SIG-M5 treated with dmso at 0.1 percent for 504 hours (cell line): ENCODE measurements around the gene SORCS3.

Experiments
- DNase-seq: peaks from one replicate; lab custom pipeline; 2025; ENCODE audit not compliant: unreplicated experiment; lab: John Stamatoyannopoulos, UW

The SORCS3 gene

DNA sequence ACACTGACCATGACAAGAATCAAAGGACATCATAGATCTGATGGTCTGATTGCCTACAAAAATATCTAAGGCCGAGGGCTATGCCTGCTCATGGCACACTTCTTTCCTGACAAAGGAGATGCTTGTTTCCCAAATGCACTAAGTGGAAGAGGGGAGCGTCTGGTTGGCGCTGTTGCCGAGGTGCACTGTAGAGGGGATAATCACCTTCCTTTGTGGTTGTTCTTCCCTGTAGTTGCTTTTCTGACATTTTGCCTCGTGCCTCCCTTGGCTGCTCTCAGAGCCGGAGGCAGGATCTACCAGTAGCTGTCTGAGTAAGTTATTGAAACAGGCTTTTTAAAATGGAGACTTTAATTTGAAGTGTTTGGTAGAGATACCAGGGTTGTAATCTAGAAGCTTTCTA is 352.0 kb downstream of the SORCS3 start:
- DNase-seq: no peak

DNA sequence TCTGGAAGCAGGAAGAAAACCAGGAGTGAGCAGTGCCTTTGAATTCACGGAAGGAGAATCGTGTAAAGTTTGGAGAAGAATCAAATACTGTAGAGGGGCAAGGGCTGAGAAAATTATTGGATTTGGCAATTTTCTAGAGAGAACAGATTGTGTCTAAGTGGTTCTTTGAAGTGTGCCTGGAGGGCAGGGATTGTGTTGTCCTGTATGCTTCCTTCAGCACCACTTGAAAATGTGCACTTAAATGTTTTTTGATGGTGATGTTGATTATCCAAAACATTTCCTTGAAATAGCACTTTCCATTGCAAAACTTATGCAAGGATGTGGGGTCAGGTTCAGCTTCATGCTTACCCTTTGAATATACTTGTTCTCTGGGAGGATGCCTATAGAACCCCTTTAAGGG is 360.2 kb downstream of the SORCS3 start:
- no peak for DNase-seq

DNA sequence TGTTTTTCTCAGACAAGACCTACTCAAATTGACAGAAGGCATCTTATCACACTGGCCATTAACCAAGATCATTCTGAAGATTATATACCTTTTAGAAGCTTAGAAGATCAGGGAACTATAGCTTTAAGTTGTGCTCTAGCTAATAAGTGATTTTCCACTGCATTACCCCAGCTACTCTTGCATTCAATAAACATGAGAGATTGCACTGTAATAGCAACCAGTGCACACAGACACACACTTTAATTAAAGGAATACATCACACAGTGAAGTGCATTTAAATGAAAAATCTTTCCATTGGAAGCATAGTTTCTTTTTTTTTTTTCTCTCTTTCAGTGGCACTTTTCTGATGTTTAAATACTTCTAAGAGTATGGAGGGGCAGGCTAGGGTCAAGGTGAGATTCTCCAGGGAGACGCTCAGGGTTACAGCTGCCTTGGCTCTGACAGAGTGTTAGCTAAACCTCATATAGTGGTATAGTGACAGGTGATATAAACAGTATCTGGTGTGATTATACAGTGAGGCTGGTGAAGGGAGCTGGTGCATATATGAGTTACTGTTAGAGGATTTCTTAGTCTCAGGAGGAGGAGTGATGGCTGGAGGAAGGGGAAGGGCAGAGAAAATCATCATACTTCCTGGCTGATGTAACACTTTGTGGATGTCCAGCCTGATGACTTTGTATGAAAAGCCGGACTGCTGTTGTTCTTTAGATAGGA is 369.5 kb downstream of the SORCS3 start:
- no peak for DNase-seq

DNA sequence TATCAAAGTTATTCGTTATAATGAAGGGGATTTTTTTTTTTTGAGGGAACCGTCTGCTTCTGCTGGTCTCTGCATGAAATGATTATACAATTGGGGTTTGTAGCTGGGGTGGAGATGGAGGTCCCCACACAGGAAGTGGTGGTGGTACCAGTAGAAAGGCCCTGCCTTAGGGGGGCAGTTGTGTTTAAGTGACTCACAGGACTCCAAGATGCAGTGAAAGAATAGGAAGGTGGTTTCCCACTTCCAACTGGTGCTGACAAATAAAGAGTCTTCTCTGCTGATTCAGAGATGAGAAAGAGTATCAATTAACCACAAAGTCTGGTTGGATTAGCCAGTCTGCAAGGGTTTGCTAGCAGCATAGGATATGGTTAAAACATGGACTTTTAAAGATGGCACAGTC is 376.0 kb downstream of the SORCS3 start:
- DNase-seq: no peak

DNA sequence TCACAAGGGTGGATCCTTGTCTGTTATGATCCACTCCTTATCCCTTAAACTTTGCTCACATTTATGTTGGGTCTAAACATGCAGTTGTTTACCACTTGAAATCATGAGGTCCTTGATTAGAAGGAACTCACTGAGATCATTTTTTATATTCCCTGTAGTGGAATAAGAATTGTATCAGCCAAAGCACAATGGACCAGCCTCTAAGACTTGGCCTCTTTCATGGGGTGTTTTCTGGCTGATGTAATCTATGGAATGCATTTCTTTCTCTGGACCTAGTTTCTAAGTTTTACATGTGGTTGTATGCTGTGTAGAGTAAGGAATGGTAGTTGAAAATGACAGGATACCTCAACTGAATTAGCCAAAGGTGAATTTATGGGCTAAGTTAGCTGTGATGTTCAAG is 376.6 kb downstream of the SORCS3 start:
- DNase-seq: no peak

DNA sequence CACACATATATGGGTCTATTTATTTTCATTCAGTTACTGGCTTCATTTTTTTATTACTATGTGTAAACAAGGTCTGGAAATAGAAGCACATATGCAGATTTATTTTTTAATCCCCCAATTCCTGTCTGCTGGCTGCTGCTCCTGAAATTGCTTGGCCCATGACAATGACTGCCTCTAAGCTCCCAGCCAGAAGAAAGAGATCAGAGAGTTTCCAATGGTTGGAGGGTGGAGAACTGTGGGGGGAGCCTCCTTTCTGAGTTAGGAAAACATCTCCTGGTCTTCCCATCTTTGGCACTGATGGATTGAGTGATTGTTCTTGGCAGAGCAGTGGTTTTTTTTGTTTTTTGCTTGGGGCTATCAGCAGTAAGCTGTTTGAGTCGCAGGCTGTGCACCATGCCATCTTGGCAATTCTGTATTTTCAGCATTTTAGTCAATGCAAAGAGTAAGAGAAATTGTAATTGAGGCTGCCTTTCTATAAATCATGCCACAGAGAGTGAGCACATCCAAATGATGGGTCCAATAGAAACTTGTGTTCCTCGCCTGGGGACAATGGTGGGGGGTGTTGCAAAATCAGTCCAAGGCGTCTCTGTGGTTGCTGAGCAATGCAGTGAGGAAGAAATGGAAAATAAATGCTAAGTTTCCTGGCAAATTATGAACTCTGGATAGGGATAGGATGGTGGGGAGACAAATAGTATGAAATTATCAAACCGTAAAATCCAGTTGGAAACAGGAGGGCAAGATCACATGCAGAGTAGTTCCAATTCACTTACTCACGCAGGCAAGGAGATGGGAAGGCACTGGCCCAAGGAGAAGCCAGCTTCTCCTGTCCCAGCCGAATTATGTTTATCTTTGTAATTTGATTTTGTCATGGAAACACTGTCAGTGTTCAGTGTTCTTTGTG is 382.4 kb downstream of the SORCS3 start:
- no peak for DNase-seq

DNA sequence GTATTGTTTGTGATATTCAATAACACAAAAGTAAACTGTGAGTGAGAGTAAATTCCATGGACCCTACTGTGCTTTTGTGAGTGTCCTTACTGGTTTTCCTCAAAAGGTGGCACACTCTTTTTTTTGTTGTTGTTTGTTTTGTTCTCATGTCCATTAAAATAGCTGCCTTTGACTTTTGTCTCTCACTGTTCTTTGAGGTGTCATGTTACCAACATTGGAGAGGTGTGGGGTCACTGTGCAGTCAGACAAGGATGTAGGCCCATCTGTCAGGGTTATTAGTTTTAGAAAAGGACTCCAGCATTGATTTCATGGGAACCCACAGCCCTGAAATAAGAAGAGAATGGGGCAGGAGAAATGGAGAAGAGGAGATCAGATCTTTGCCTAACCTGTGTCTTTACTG is 383.1 kb downstream of the SORCS3 start:
- no peak for DNase-seq

DNA sequence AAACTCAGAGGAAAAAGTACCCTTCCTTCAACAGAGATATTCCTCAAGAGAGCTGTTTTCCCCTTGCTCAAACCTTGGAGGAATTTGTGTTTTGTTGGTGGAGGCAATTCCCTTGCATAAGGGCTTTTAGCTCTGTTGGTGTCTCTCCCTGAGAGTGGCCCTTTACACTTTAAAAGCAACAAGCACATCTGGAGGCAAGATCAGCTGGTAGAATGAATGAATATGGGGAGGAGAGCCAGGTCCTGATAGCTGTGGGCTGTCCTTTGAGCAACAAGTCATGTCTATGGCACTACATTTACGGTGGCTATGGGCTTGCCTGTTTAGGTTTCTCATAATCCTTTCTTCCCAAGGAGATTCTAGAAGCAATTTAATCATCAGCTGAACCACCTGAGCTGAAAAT is 384.0 kb downstream of the SORCS3 start:
- no peak for DNase-seq

DNA sequence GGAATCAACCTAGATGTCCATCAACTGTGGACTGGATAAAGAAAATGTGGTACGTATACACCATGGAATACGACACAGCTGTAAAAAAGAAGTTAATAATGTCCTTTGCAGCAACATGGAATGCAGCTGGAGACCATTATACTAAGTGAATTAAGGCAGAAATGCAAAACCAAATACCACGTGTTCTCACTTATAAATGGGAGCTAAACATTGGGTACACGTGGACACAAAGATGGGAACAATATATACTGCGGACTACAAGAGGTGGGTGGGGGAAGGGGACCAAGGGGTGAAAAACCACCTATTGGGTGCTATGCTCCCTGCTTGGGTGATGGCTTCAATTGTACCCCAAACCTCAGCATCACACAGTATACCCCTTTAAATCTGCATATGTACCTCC is 385.5 kb downstream of the SORCS3 start:
- DNase-seq: no peak

DNA sequence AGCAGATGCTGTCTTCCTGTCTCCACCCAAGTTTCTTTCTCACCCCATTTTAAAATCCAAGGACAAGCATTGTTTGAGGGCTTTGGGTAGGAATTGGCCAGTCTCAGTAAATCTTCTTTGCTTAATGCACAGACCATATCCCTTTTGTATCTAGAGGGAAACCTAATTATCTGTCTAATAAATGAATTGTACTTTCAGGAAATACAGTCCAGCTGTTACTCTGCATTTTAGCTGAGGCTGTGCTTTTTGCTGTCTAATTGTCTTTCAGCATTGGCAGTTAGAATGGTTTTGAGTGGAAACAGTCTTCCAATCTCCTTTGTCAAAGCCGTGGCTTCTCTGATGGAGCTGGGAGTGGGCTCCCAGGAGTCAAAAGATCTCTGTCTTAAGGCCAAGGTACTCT is 388.2 kb downstream of the SORCS3 start:
- no peak for DNase-seq

DNA sequence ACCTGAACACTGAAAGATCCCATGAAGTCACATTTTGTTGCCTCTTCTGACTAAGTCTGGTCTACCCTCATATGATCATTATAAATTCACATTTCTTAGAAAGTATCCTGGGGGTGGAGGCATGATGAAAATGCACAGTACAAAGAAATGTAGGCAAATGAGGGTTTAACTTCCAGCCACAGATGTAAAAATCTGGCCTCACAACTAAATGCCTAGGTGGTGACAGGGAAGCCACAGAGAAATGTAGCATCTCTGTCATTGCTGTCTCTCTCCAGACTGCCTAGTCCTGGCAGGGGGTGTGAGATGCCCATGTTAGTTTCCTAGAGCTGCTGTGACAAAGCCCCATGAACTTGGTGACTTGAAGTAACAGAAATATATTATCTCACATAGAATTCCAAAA is 395.9 kb downstream of the SORCS3 start:
- no peak for DNase-seq

DNA sequence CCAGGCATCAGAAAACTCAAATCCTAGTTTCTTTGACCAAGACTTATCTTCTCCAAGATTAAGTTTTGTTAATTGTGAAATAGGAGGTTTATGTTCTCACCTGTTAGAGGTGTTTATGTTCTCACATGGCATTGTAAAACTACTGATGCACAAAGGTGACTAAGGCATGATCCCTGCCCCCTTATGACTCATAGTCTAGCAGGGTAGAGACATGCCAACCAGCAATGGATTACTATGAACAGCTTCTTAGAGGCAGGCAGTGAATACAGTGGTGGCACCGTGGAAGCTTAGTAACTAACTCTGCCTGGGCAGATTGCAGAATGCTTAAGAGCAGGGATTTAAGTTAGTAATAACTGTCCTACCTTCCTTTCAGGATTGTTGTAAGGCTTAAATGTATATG is 400.9 kb downstream of the SORCS3 start:
- DNase-seq: no peak

DNA sequence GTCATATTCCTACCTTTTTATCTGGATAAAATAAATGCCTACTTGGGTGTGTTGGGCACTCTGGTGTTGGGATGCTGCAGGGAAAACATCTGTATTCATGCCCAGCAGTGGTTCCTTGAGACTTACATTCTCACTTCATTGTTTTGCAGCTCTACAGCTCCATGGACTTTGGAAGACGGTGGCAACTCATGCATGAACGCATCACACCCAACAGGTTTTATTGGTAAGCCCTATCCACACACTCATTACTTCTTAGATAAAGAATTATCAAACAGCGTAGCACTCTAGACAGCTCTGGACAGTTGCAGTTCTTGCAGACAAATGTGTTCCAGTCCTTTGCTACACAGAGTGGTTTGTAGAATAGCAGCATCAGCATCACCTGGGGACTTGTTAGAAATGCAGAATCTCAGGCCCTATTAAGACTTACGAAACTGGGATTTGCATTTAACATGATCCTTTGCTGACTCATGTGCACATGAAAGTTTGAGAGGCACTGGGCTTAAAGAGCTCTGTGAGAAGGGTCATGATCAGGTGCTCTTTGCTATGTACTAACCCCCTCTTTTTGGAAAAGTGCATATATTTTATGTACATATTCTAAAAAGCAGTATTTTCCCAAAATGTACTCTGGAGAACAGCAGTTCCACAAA is 401.9 kb downstream of the SORCS3 start:
- no peak for DNase-seq

DNA sequence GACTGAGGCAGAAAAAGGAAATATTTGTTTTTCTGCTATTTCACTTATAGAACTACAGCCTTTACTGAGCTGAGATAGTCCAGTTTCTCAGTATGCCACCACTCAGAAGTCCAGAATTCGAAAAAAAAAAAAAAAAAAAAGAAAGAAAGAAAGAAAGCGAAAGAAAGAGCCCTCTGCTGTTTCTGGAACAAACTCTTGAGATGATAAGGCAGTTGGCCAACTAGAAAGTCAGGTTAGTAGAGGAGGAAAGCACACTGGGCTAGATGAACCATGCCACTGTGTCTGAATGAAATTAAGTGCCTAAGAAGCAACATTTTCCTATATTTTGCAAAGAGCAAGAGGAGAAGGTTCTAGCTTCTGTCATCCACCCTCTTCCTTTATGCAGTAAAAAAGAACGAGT is 403.8 kb downstream of the SORCS3 start:
- no peak for DNase-seq

DNA sequence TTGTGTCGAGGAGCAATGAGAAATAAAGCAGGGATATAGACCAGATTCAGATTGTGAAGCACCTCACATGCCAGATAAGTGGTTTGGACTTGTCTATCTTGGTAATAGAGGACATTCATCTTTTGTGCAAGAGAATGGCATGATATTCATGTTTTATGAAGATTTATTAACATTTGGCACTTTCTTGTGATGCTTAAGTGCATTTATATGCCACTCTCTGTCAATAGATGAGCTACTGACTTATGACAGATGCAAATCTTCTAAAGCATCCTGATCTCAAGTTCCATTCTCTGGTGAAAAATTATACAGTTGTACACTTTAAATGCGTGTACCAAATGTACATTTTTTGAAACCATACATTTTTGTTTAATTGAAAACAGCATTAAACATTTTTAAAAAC is 415.3 kb downstream of the SORCS3 start:
- DNase-seq: no peak

DNA sequence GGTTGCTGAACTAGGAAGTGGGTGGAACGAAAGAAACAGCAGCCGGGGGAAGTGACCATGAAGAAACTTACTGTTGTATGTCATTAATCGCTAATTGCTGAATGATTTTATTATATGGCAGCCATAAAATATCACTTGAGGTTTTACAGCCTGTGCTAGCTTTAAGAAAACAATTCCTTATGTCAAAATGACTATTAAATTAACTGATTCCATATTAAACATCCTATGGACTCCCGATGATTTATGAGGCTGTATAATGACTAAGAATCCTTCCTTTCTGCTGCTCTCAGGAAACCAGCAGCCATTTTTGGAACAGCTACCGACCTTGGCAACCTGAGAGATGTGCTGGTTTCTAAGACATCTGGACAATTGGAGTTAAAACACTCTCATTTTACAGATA is 421.9 kb downstream of the SORCS3 start:
- DNase-seq: no peak

DNA sequence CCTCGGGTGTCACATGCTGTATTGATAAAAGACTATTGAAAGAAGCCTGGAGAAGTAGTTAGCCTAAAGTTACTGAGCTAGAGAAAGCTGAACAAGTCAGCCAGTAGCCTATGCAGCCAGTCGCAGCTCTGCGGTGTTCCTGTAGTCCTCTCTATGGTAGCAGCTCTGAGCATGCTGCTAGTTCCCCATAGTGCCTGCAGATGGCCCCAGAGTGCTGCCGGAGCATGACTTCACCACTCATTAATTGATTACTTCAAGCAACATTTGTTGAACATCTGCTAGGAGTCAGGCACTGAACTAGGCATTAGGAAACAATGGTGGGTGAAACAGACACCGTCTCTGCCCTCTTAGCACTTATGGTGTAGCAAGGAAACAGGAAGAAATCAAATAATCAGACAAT is 422.7 kb downstream of the SORCS3 start:
- DNase-seq: peak; percentile 38

DNA sequence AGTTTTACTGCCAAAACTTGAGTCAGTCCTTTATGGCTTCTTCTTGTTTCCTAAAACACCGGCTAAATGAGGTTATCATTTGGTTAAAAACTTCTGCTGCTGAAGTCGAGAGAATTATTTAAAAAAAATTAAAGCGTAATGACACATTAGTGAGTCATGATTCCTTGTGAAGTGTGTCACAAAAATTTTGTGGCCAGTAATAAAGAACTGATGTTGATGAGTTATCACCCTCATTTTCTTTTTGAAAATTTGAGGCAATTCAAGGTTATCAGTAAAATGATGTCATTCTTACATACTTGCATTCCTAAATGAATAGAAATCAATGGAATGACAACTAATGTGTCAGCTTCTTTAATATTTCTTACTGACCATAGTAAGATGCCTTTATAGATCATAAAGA is 427.4 kb downstream of the SORCS3 start:
- DNase-seq: no peak

DNA sequence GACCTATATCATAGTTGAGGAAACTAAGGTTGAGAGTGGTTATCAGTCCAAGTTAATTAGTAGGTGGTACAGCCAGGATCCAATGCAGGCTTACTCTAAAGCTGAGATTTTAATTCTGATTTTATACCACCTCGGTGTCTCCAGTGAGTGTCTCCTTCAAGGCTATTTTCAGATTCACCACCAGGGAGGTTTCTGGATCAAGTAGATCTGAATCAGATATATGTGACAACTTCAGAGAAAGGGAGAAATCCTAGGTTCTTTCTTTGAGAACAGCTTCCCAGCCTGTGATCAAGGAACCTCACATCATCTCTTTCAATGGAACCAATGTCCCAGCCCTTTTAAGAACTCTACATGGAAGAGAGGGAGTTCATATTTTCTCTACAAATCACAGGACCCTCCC is 429.2 kb downstream of the SORCS3 start:
- DNase-seq: no peak

DNA sequence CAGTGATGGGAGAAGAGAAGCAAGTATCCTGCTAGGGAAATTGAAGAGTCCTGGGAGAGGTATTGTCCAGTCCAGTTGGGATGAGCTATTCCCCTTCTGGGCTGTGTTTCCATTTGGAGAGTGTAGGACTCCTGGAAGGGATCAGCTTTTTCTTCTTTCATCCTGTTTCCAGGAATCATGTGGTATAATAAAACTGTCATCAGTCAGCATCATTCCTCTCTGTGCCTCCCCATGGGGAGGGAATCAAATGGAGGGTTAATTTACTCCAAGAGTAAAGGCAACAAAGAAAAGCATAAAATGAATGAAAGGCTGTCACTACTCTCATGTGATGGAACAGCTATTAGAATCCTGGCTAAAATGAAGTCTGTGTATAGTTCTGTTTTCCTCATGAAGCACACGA is 429.9 kb downstream of the SORCS3 start:
- DNase-seq: no peak

DNA sequence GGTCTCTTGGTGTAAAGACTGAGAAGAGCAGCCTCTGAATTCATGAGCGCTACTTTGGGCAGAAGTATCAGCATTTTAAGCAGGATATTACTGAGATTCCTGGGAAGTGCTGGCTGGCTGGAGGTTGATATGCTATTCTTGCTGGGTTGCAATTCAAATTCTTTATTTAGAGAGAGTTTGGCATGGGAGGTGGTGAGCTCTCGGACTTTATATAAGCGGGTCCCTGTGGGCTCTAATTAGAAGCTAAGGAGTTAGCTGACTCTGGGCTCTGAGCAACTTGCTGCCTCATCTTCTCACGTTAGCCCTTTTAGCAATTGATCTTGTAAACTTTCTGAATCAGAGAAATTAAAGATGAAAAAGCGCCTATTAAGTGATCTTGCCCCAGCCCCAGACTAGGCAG is 430.9 kb downstream of the SORCS3 start:
- DNase-seq: no peak

DNA sequence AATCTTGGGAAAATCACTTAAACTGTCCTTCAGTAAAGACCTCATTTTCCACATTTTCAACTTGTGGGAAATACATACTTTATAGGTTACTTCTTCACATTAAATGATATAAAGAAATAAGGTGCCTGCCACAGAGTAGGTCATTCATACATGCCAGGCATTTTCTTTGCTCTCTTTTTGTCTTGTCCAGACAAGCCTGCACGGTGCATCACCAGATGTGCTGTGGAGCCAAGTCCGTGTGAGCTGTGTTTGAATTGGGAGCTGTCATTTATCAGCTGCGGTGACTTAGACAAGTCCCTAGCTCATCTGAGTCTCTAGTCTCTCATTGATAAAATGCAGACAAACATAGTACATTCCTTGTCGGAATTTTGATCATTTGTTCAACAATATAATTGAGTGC is 432.9 kb downstream of the SORCS3 start:
- DNase-seq: no peak
